IMR-90 (cell line): ENCODE results near the gene MYO10. TPM values are rescaled to one million over a fixed set of nuclear protein-coding genes. Genes with fewer than 3 reads are reported as not detected.

Experiments
- ATAC-seq: fragments of 200-7000 bp; cut with Tn5 transposase; 2 replicates; pipeline ENCODE4 v1.9.1; 2020; ENCODE audit warnings: low read depth, mild to moderate bottlenecking, moderate library complexity
- BruUV-seq: library from RNA; stranded (reverse); fragments of 400-500 nt; replicated peaks from 2 replicates; lab custom pipeline; 2021; lab: Mats Ljungman, UMichigan
- CTCF ChIA-PET: fragments of 300-600 bp; formaldehyde crosslinking; extraction: SDS; loops from one replicate; lab custom pipeline; 2021; ENCODE audit warnings: antibody characterized with exemption; lab: Yijun Ruan, JAX
- POLR2A ChIA-PET: fragments of 300-600 bp; sonication (Branson Sonifier 250); formaldehyde crosslinking; loops from one replicate; lab custom pipeline; 2022; ENCODE audit warnings: antibody characterized with exemption; ENCODE audit not compliant: unreplicated experiment; lab: Charles Lee
- DNase-seq: peaks from one replicate; pipeline ENCODE4 v3.0.0; 2013
- H2AFZ ChIP-seq: replicated peaks from 2 replicates; pipeline ENCODE3; 2013; ENCODE audit warnings: low read length, mild to moderate bottlenecking; ENCODE audit not compliant: poor library complexity
- H2AK5ac ChIP-seq: 2 replicates; pipeline ENCODE4 v1.6.1; 2013; ENCODE audit warnings: low read depth, low read length, inconsistent platforms
- H2AK9ac ChIP-seq: replicated peaks from 2 replicates; pipeline ENCODE3; 2013; ENCODE audit warnings: mild to moderate bottlenecking, low read depth, low read length, moderate library complexity; ENCODE audit not compliant: poor library complexity
- H2BK120ac ChIP-seq: 2 replicates; pipeline ENCODE4 v1.6.1; 2013; ENCODE audit warnings: low read depth, low read length, inconsistent platforms
- H2BK15ac ChIP-seq: 3 replicates; pipeline ENCODE4 v1.6.1; 2013; ENCODE audit warnings: low read depth, low read length, inconsistent platforms
- H2BK20ac ChIP-seq: 2 replicates; pipeline ENCODE4 v1.6.1; 2013; ENCODE audit warnings: low read depth, mild to moderate bottlenecking, inconsistent platforms, low read length, moderate library complexity
- H2BK5ac ChIP-seq: 2 replicates; pipeline ENCODE4 v1.6.1; 2013; ENCODE audit warnings: mild to moderate bottlenecking, low read depth, low read length, inconsistent platforms; ENCODE audit not compliant: poor library complexity, severe bottlenecking
- H3K14ac ChIP-seq: replicated peaks from 2 replicates; pipeline ENCODE4 v1.6.1; 2013; ENCODE audit warnings: low read depth, low read length, inconsistent platforms
- H3K18ac ChIP-seq: 2 replicates; pipeline ENCODE4 v1.6.1; 2013; ENCODE audit warnings: low read depth, low read length, control low read depth
- H3K23ac ChIP-seq: 2 replicates; pipeline ENCODE4 v1.6.1; 2013; ENCODE audit warnings: low read depth, low read length, inconsistent platforms
- H3K27ac ChIP-seq: 2 replicates; pipeline ENCODE4 v1.5.1; 2013; ENCODE audit warnings: mild to moderate bottlenecking, control low read depth, low read length; ENCODE audit not compliant: insufficient read depth
- H3K27me3 ChIP-seq: 2 replicates; pipeline ENCODE4 v1.6.1; 2013; ENCODE audit warnings: low read length; ENCODE audit not compliant: control insufficient read depth, insufficient read depth
- H3K36me3 ChIP-seq: 2 replicates; pipeline ENCODE4 v1.6.1; 2013; ENCODE audit warnings: low read length, mixed read lengths; ENCODE audit not compliant: control insufficient read depth, insufficient read depth
- H3K4ac ChIP-seq: 2 replicates; pipeline ENCODE4 v1.6.1; 2013; ENCODE audit warnings: low read depth, low read length, inconsistent platforms
- H3K4me1 ChIP-seq: 2 replicates; pipeline ENCODE4 v1.6.1; 2013; ENCODE audit warnings: low read length, mixed read lengths; ENCODE audit not compliant: control insufficient read depth, insufficient read depth
- H3K4me2 ChIP-seq: 2 replicates; pipeline ENCODE4 v1.6.1; 2013; ENCODE audit warnings: low read depth, mild to moderate bottlenecking, control low read depth, low read length, moderate library complexity
- H3K4me3 ChIP-seq: 2 replicates; pipeline ENCODE4 v1.5.1; 2013; ENCODE audit warnings: low read depth, mild to moderate bottlenecking, control low read depth, low read length, moderate library complexity; ENCODE audit not compliant: insufficient read depth
- H3K56ac ChIP-seq: 2 replicates; pipeline ENCODE4 v1.6.1; 2013; ENCODE audit warnings: low read length, inconsistent platforms; ENCODE audit not compliant: insufficient read depth; ENCODE audit errors: extremely low read depth
- H3K79me1 ChIP-seq, 2 experiments: 2 replicates each; pipeline ENCODE4 v1.6.1; 2013; ENCODE audit warnings: low read length in 2 of 2, inconsistent platforms in 1 of 2, low read depth in 1 of 2
- H3K9ac ChIP-seq: 2 replicates; pipeline ENCODE4 v1.6.1; 2013; ENCODE audit warnings: low read depth, low read length, control low read depth
- H3K9me1 ChIP-seq: 2 replicates; pipeline ENCODE4 v1.6.1; 2013; ENCODE audit warnings: low read length, inconsistent platforms; ENCODE audit not compliant: insufficient read depth
- H3K9me3 ChIP-seq: 2 replicates; pipeline ENCODE4 v1.6.1; 2013; ENCODE audit warnings: low read length; ENCODE audit not compliant: control insufficient read depth, insufficient read depth
- H4K20me1 ChIP-seq: 2 replicates; pipeline ENCODE4 v1.6.1; 2013; ENCODE audit warnings: low read length, inconsistent platforms; ENCODE audit not compliant: insufficient read depth
- H4K5ac ChIP-seq: 2 replicates; pipeline ENCODE4 v1.6.1; 2013; ENCODE audit warnings: mild to moderate bottlenecking, low read depth, low read length, control low read depth
- H4K8ac ChIP-seq, 2 experiments: 2 replicates each; pipeline ENCODE4 v1.6.1; 2013; ENCODE audit warnings: low read depth in 2 of 2, low read length in 2 of 2, control low read depth in 1 of 2, inconsistent platforms in 1 of 2
- H4K91ac ChIP-seq: 2 replicates; pipeline ENCODE4 v1.6.1; 2013; ENCODE audit warnings: low read depth, low read length, inconsistent platforms; ENCODE audit not compliant: insufficient read depth
- BHLHE40 ChIP-seq: fragments of 150-350 bp; IDR thresholded peaks from 2 replicates; pipeline ENCODE4 v1.6.1; 2016; ENCODE audit warnings: mild to moderate bottlenecking, low read depth, low read length
- CEBPB ChIP-seq: IDR thresholded peaks from 2 replicates; pipeline ENCODE4 v1.6.1; 2012; ENCODE audit warnings: low read depth, low read length, improper control_type of control experiment
- CHD1 ChIP-seq: IDR thresholded peaks from 2 replicates; pipeline ENCODE4 v1.6.1; 2012; ENCODE audit warnings: low read depth, low read length, improper control_type of control experiment
- FOS ChIP-seq: fragments of 150-350 bp; IDR thresholded peaks from 2 replicates; pipeline ENCODE4 v1.6.1; 2016; ENCODE audit warnings: low read depth, low read length
- MAFK ChIP-seq: IDR thresholded peaks from 2 replicates; pipeline ENCODE4 v1.6.1; 2012; ENCODE audit warnings: low read depth, low read length, improper control_type of control experiment
- MAZ ChIP-seq: IDR thresholded peaks from 2 replicates; pipeline ENCODE4 v1.6.1; 2012; ENCODE audit warnings: low read depth, mild to moderate bottlenecking, low read length, improper control_type of control experiment, moderate library complexity, borderline replicate concordance
- MXI1 ChIP-seq: IDR thresholded peaks from 2 replicates; pipeline ENCODE4 v1.6.1; 2012; ENCODE audit warnings: low read depth, mild to moderate bottlenecking, low read length, moderate library complexity, borderline replicate concordance
- NFE2L2 ChIP-seq: fragments of 150-350 bp; IDR thresholded peaks from 2 replicates; pipeline ENCODE4 v1.6.1; 2016; ENCODE audit warnings: low read depth, mild to moderate bottlenecking, low read length
- POLR2A ChIP-seq: IDR thresholded peaks from 2 replicates; pipeline ENCODE4 v1.6.1; 2012; ENCODE audit warnings: mild to moderate bottlenecking, low read depth, low read length
- RAD21 ChIP-seq: IDR thresholded peaks from 2 replicates; pipeline ENCODE4 v1.6.1; 2012; ENCODE audit warnings: low read length, improper control_type of control experiment
- RCOR1 ChIP-seq: IDR thresholded peaks from 2 replicates; pipeline ENCODE4 v1.6.1; 2012; ENCODE audit warnings: mild to moderate bottlenecking, low read length, improper control_type of control experiment; ENCODE audit not compliant: insufficient replicate concordance
- RFX5 ChIP-seq: IDR thresholded peaks from 2 replicates; pipeline ENCODE4 v1.8.0; 2012; ENCODE audit warnings: low read depth, mild to moderate bottlenecking, low read length, moderate library complexity
- SMC3 ChIP-seq: fragments of 150-350 bp; IDR thresholded peaks from 2 replicates; pipeline ENCODE4 v1.6.1; 2016; ENCODE audit warnings: low read depth, mild to moderate bottlenecking, antibody characterized with exemption, low read length, moderate library complexity
- WGBS, 2 experiments: methylation state at CpG; one replicate each; pipeline versions ENCODE4 v1.1.5 to v1.1.7; 2013; ENCODE audit warnings: missing lambda C conversion rate in 2 of 2; ENCODE audit not compliant: insufficient read length in 1 of 2; ENCODE audit errors: extremely low coverage in 2 of 2; 5-methylcytosine and 5-hydroxymethylcytosine counted together
- dilution Hi-C: fragments of 300-500 bp; cut with HindIII; formaldehyde crosslinking; loops from one replicate; pipeline ENCODE4 v1.14.3; 2018; ENCODE audit warnings: low sequenced_read_pairs; ENCODE audit not compliant: unreplicated experiment
- in situ Hi-C: fragments of 300-500 bp; cut with MboI; formaldehyde crosslinking; loops from 3 replicates; pipeline ENCODE4 v1.14.3; 2019; ENCODE audit warnings: low sequenced_read_pairs, inconsistent platforms, mixed read lengths
- intact Hi-C: fragments of 100-400 bp; cut with micrococcal nuclease; formaldehyde crosslinking; loops from 2 replicates; pipeline ENCODE4 v1.10.0; 2022
- polyA plus RNA-seq, 3 experiments: library from polyadenylated mRNA; depleted of rRNA; stranded (reverse); fragments of >200 nt; gene quantifications; 2 replicates each; pipeline ENCODE4 v1.2.3, GENCODE V29; 2012; ENCODE audit warnings: low replicate concordance in 1 of 3
- total RNA-seq: library from RNA; depleted of rRNA; stranded (reverse); fragments of >200 nt; gene quantifications from 2 replicates; pipeline ENCODE4 v1.2.3, GENCODE V29; 2012
- TF ChIP-seq, protein P1 (sequence below): conservative IDR thresholded peaks from 2 replicates; pipeline ENCODE4 v1.5.1; 2012; ENCODE audit warnings: mild to moderate bottlenecking, low read depth, low read length, improper control_type of control experiment
- TF ChIP-seq, protein P2 (sequence below): fragments of 150-350 bp; IDR thresholded peaks from 2 replicates; pipeline ENCODE4 v1.6.1; 2017; ENCODE audit warnings: mild to moderate bottlenecking, antibody characterized with exemption, low read length, low read depth
- TF ChIP-seq, protein P3 (sequence below): fragments of 150-350 bp; IDR thresholded peaks from 2 replicates; pipeline ENCODE4 v1.6.1; 2016; ENCODE audit warnings: low read depth, mild to moderate bottlenecking, low read length, moderate library complexity, borderline replicate concordance

MYO10 gene
- total and polyA plus RNA-seq, 2 of the 4 experiments (the other 2 are of a cell fraction): 39.9 to 115 TPM

DNA sequence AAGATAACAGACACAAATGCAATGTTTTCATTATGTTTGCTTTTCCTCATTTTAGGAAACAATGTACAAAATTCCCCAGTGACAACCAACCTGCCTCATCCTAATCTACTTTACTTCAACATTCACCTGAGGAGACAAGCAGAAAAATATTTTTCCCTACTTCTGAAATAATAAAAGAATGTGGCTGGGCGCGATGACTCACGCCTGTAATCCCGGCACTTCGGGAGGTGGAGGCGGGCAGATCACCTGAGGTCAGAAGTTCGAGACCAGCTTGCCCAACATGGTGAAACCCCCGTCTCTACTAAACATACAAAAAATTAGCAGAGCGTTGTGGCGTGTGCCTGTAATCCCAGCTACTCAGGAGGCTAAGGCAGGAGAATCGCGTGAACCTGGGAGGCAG, 36.9 kb downstream of the MYO10 start:
- H3K4me2 ChIP-seq: no peak overlapping the region
- intact Hi-C loops: no loop called here
- DNase-seq: no peak

More for the DNA sequence above, 36.9 kb downstream of the MYO10 start:
- Histone ChIP-seq H3K9ac (no peak overlapping the region), H2BK20ac (no peak overlapping the region), H4K20me1 (peaks cover 100% of the 10 kb centered on the region), H2BK15ac (no peak overlapping the region), H2AFZ (no peak overlapping the region), H2BK120ac (no peak overlapping the region), H3K9me1 (peaks cover 60% of the 10 kb centered on the region), H3K79me1 (peaks cover 0 to 80% of the 10 kb centered on the region in 2 experiments; a peak in 2 of 4 replicates), H2AK5ac (no peak overlapping the region), H3K56ac (no peak overlapping the region), H3K27ac (no peak overlapping the region), H2BK5ac (no peak overlapping the region), H3K14ac (no peak overlapping the region), H3K27me3 (no peaks in the 10 kb centered on the region), H3K9me3 (no peaks in the 10 kb centered on the region), H4K8ac (no peak overlapping the region), H2AK9ac (no peak overlapping the region), H3K23ac (no peak overlapping the region), H3K4ac (no peak overlapping the region), H3K36me3 (peaks cover 4% of the 10 kb centered on the region), H4K91ac (no peak overlapping the region), H4K5ac (no peak overlapping the region), H3K4me3 (no peak overlapping the region), H3K4me1 (peaks cover 35% of the 10 kb centered on the region), H3K18ac (no peak overlapping the region)
- no TSS peak for BruUV-seq
- CTCF ChIA-PET: no interaction called here
- dilution Hi-C loops: no loop called here
- TF ChIP-seq MAFK (no peak), RCOR1 (no peak), MAZ (no peak), CHD1 (no peak), RFX5 (no peak), BHLHE40 (no peak), MXI1 (no peak), SMC3 (no peak), RAD21 (no peak), NFE2L2 (no peak), FOS (no peak), POLR2A (no peak), CEBPB (no peak)
- TF ChIP-seq, protein P1, sequence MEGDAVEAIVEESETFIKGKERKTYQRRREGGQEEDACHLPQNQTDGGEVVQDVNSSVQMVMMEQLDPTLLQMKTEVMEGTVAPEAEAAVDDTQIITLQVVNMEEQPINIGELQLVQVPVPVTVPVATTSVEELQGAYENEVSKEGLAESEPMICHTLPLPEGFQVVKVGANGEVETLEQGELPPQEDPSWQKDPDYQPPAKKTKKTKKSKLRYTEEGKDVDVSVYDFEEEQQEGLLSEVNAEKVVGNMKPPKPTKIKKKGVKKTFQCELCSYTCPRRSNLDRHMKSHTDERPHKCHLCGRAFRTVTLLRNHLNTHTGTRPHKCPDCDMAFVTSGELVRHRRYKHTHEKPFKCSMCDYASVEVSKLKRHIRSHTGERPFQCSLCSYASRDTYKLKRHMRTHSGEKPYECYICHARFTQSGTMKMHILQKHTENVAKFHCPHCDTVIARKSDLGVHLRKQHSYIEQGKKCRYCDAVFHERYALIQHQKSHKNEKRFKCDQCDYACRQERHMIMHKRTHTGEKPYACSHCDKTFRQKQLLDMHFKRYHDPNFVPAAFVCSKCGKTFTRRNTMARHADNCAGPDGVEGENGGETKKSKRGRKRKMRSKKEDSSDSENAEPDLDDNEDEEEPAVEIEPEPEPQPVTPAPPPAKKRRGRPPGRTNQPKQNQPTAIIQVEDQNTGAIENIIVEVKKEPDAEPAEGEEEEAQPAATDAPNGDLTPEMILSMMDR: no peak
- TF ChIP-seq, protein P2, sequence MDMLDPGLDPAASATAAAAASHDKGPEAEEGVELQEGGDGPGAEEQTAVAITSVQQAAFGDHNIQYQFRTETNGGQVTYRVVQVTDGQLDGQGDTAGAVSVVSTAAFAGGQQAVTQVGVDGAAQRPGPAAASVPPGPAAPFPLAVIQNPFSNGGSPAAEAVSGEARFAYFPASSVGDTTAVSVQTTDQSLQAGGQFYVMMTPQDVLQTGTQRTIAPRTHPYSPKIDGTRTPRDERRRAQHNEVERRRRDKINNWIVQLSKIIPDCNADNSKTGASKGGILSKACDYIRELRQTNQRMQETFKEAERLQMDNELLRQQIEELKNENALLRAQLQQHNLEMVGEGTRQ: no peak
- TF ChIP-seq, protein P3, sequence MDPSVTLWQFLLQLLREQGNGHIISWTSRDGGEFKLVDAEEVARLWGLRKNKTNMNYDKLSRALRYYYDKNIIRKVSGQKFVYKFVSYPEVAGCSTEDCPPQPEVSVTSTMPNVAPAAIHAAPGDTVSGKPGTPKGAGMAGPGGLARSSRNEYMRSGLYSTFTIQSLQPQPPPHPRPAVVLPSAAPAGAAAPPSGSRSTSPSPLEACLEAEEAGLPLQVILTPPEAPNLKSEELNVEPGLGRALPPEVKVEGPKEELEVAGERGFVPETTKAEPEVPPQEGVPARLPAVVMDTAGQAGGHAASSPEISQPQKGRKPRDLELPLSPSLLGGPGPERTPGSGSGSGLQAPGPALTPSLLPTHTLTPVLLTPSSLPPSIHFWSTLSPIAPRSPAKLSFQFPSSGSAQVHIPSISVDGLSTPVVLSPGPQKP: no peak
- 80% methylated on average over 2 of the region's 12 CpGs; no CpG with 5 or more reads in 1 of the 2 experiments for WGBS, 2 experiments
- POLR2A ChIA-PET: no interaction called here
- in situ Hi-C loops: no loop called here
- ATAC-seq: no peak
